Effector memory CD4-positive, alpha-beta T cell (primary cell): ENCODE results near the gene ATP8B3.

ENCODE experiments used
- DNase-seq, 3 donors: peaks; one replicate each; pipeline ENCODE4 v3.0.0-alpha.2; 2020
- H3K27ac ChIP-seq: 2 replicates; pipeline ENCODE4 v1.7.0; 2013; ENCODE audit warnings: mild to moderate bottlenecking, low read length, moderate library complexity; ENCODE audit not compliant: insufficient read depth, poor library complexity, severe bottlenecking
- H3K27me3 ChIP-seq: replicated peaks from 2 replicates; pipeline ENCODE4 v1.7.0; 2013; ENCODE audit warnings: mild to moderate bottlenecking, low read length; ENCODE audit not compliant: insufficient read depth, control insufficient read depth, poor library complexity, severe bottlenecking
- H3K36me3 ChIP-seq: 2 replicates; pipeline ENCODE4 v1.7.0; 2013; ENCODE audit warnings: mild to moderate bottlenecking, low read length, moderate library complexity; ENCODE audit not compliant: control insufficient read depth, insufficient read depth
- H3K4me1 ChIP-seq: 2 replicates; pipeline ENCODE4 v1.7.0; 2013; ENCODE audit warnings: low read length, mild to moderate bottlenecking; ENCODE audit not compliant: control insufficient read depth, insufficient read depth, poor library complexity, severe bottlenecking
- H3K4me3 ChIP-seq: 2 replicates; pipeline ENCODE4 v1.7.0; 2013; ENCODE audit warnings: low read length, low read depth, mild to moderate bottlenecking; ENCODE audit not compliant: insufficient read depth, poor library complexity, severe bottlenecking
- H3K9me3 ChIP-seq: 2 replicates; pipeline ENCODE4 v1.7.0; 2013; ENCODE audit warnings: mild to moderate bottlenecking, low read length, moderate library complexity; ENCODE audit not compliant: control insufficient read depth

The ATP8B3 gene

GRCh38 chr19:1780272-1780958 lies 31.7 kb downstream of the ATP8B3 start:
- H3K27me3 ChIP-seq: peaks cover 45% of the 10 kb centered on the region
- H3K9me3 ChIP-seq: peaks cover 5% of the 10 kb centered on the region
- no peak overlapping the region for H3K4me3 ChIP-seq
- no peak for DNase-seq
- no peak overlapping the region for H3K27ac ChIP-seq
- H3K36me3 ChIP-seq: no peaks in the 10 kb centered on the region
- no peaks in the 10 kb centered on the region for H3K4me1 ChIP-seq

GRCh38 chr19:1779574-1779973 lies 32.5 kb downstream of the ATP8B3 start:
- H3K4me3 ChIP-seq: no peak overlapping the region
- H3K9me3 ChIP-seq: peaks cover 5% of the 10 kb centered on the region
- no peaks in the 10 kb centered on the region for H3K4me1 ChIP-seq
- no peaks in the 10 kb centered on the region for H3K36me3 ChIP-seq
- DNase-seq: no peak
- H3K27me3 ChIP-seq: peaks cover 48% of the 10 kb centered on the region
- no peak overlapping the region for H3K27ac ChIP-seq

GRCh38 chr19:1777149-1777548 lies 34.9 kb downstream of the ATP8B3 start:
- no peak overlapping the region for H3K27ac ChIP-seq
- peaks cover 5% of the 10 kb centered on the region for H3K9me3 ChIP-seq
- peaks cover 58% of the 10 kb centered on the region for H3K27me3 ChIP-seq
- H3K4me1 ChIP-seq: no peaks in the 10 kb centered on the region
- DNase-seq: no peak
- H3K4me3 ChIP-seq: no peak overlapping the region
- H3K36me3 ChIP-seq: no peaks in the 10 kb centered on the region

- H3K36me3 ChIP-seq: no peaks in the 10 kb centered on the region
- H3K27ac ChIP-seq: no peak overlapping the region
- H3K4me3 ChIP-seq: no peak overlapping the region
- peaks cover 58% of the 10 kb centered on the region for H3K27me3 ChIP-seq
- H3K9me3 ChIP-seq: peaks cover 2% of the 10 kb centered on the region
- DNase-seq: no peak
- H3K4me1 ChIP-seq: no peaks in the 10 kb centered on the region
These were observed 35.4 kb downstream of the ATP8B3 start for GRCh38 chr19:1776606-1777147.

- Histone ChIP-seq H3K4me1 (no peaks in the 10 kb centered on the region), H3K4me3 (no peak overlapping the region), H3K27me3 (peaks cover 61% of the 10 kb centered on the region), H3K36me3 (no peaks in the 10 kb centered on the region), H3K9me3 (peaks cover 6% of the 10 kb centered on the region), H3K27ac (no peak overlapping the region)
- no peak for DNase-seq
These were observed 36.0 kb downstream of the ATP8B3 start for GRCh38 chr19:1775951-1776605.

- no peak for DNase-seq
- Histone ChIP-seq H3K27me3 (peaks cover 55% of the 10 kb centered on the region), H3K4me3 (no peak overlapping the region), H3K36me3 (no peaks in the 10 kb centered on the region), H3K27ac (no peak overlapping the region), H3K9me3 (peaks cover 11% of the 10 kb centered on the region), H3K4me1 (no peaks in the 10 kb centered on the region)
These were observed 36.9 kb downstream of the ATP8B3 start for GRCh38 chr19:1774989-1775772.

- no peaks in the 10 kb centered on the region for H3K36me3 ChIP-seq
- H3K27me3 ChIP-seq: peaks cover 57% of the 10 kb centered on the region
- DNase-seq: no peak
- no peak overlapping the region for H3K4me3 ChIP-seq
- peaks cover 11% of the 10 kb centered on the region for H3K9me3 ChIP-seq
- H3K4me1 ChIP-seq: no peaks in the 10 kb centered on the region
- no peak overlapping the region for H3K27ac ChIP-seq
These were observed 38.9 kb downstream of the ATP8B3 start for GRCh38 chr19:1773184-1773583.

- no peak overlapping the region for H3K27ac ChIP-seq
- DNase-seq: no peak
- H3K4me1 ChIP-seq: peaks cover 4% of the 10 kb centered on the region
- H3K4me3 ChIP-seq: no peak overlapping the region
- no peaks in the 10 kb centered on the region for H3K36me3 ChIP-seq
- peaks cover 11% of the 10 kb centered on the region for H3K9me3 ChIP-seq
- peaks cover 63% of the 10 kb centered on the region for H3K27me3 ChIP-seq
These were observed 41.1 kb downstream of the ATP8B3 start for GRCh38 chr19:1770866-1771576.

- Histone ChIP-seq H3K9me3 (peaks cover 11% of the 10 kb centered on the region), H3K27ac (no peak overlapping the region), H3K27me3 (peaks cover 64% of the 10 kb centered on the region), H3K4me3 (no peak overlapping the region), H3K36me3 (no peaks in the 10 kb centered on the region), H3K4me1 (peaks cover 4% of the 10 kb centered on the region)
- DNase-seq: no peak
These were observed 42.5 kb downstream of the ATP8B3 start for GRCh38 chr19:1769645-1769985.
